GM12878 (cell line): Measurements from ENCODE around the gene COPS3. TPM values are rescaled to one million over a fixed set of nuclear protein-coding genes. Genes with fewer than 3 reads are reported as not detected.
A peak's percentile ranks its signal among the peaks of the same experiment; 100 is the strongest.

Experiments
- BCL11A ChIP-seq: IDR thresholded peaks from 2 replicates; pipeline ENCODE4 v1.6.1; 2011; ENCODE audit warnings: low read depth, low read length
- GATAD2B ChIP-seq: fragments of 450-650 bp; conservative IDR thresholded peaks from 2 replicates; pipeline ENCODE4 v1.6.1; 2017; ENCODE audit warnings: low read depth, mild to moderate bottlenecking, moderate library complexity
- HCFC1 ChIP-seq: fragments of 150-350 bp; IDR thresholded peaks from 2 replicates; pipeline ENCODE4 v1.6.1; 2014; ENCODE audit warnings: low read length
- HDGF ChIP-seq: fragments of 450-650 bp; IDR thresholded peaks from 2 replicates; pipeline ENCODE4 v1.6.1; 2016; ENCODE audit warnings: antibody characterized with exemption
- NFXL1 ChIP-seq: fragments of 450-650 bp; IDR thresholded peaks from 2 replicates; pipeline ENCODE4 v1.6.1; 2017; ENCODE audit warnings: antibody characterized with exemption, mild to moderate bottlenecking, borderline replicate concordance
- PKNOX1 ChIP-seq: fragments of 450-650 bp; IDR thresholded peaks from 2 replicates; pipeline ENCODE4 v1.6.1; 2016; ENCODE audit warnings: mild to moderate bottlenecking
- RAD21 ChIP-seq: IDR thresholded peaks from 2 replicates; pipeline ENCODE4 v1.6.1; 2011; ENCODE audit warnings: mild to moderate bottlenecking, low read depth, low read length, moderate library complexity; ENCODE audit not compliant: insufficient read depth
- STAT1 ChIP-seq: fragments of 450-650 bp; conservative IDR thresholded peaks from 2 replicates; pipeline ENCODE4 v1.6.1; 2014; ENCODE audit warnings: antibody characterized with exemption, mild to moderate bottlenecking
- TAF1 ChIP-seq: IDR thresholded peaks from 2 replicates; pipeline ENCODE4 v1.6.1; 2011; ENCODE audit warnings: mild to moderate bottlenecking, low read depth, low read length, borderline replicate concordance
- TCF12 ChIP-seq: IDR thresholded peaks from 2 replicates; pipeline ENCODE4 v1.6.1; 2011; ENCODE audit warnings: low read depth, mild to moderate bottlenecking, low read length
- TCF7 ChIP-seq: IDR thresholded peaks from 2 replicates; pipeline ENCODE4 v1.6.1; 2014; ENCODE audit warnings: antibody characterized with exemption, borderline replicate concordance
- USF1 ChIP-seq: IDR thresholded peaks from 2 replicates; pipeline ENCODE4 v1.6.1; 2011; ENCODE audit warnings: borderline replicate concordance, low read depth, mild to moderate bottlenecking, moderate library complexity, mixed read lengths, low read length; ENCODE audit not compliant: insufficient read depth; ENCODE audit errors: extremely low read length
- ZNF207 ChIP-seq: fragments of 450-650 bp; IDR thresholded peaks from 2 replicates; pipeline ENCODE4 v1.6.1; 2014; ENCODE audit warnings: antibody characterized with exemption, mild to moderate bottlenecking, borderline replicate concordance
- ZSCAN29 ChIP-seq: fragments of 450-650 bp; IDR thresholded peaks from 2 replicates; pipeline ENCODE4 v1.6.1; 2017; ENCODE audit warnings: mild to moderate bottlenecking, moderate library complexity
- polyA plus RNA-seq, 11 experiments: library from polyadenylated mRNA; depleted of rRNA in 4 of 11; unstranded in 6 of 11; stranded (reverse) in 5 of 11; fragments of >200 nt; fragmentation: Nextera tagmentation in 4 of 11; fragmentation: Illumina TruSeq in 1 of 11; extraction: Ambion mirVana in 4 of 11; extraction: Trizol in 1 of 11; gene quantifications; 1 replicate in 1 of 11; 2 replicates in 10 of 11; pipeline versions ENCODE4 v1.2.1 to v1.2.3, GENCODE V29; 2011 to 2016; ENCODE audit warnings: inconsistent platforms in 2 of 11, missing spikeins in 2 of 11, low read depth in 1 of 11
- total RNA-seq, 4 experiments: library from RNA; depleted of rRNA in 3 of 4; stranded (reverse); fragments of >200 nt in 3 of 4; fragmentation: Illumina TruSeq in 1 of 4; extraction: Trizol in 1 of 4; gene quantifications; 2 replicates each; pipeline versions ENCODE4 v1.2.1 to v1.2.3, GENCODE V29; 2013 to 2021

Gene COPS3
- total and polyA plus RNA-seq, 10 of the 15 experiments (the other 5 are each of a cell fraction or from before 2014, with no cell fraction given), result 99.7 to 187 (median 133) TPM

- peak; percentile 51; the same call in 1 of the 2 replicates for TF ChIP-seq HCFC1
- TF ChIP-seq GATAD2B, result no peak
- peak; percentile 52; the same call in 1 of the 2 replicates for TF ChIP-seq ZNF207
- no peak for TF ChIP-seq TCF12
- no peak for TF ChIP-seq RAD21
- TF ChIP-seq USF1, result no peak
- no peak; the same call in 1 of the 2 replicates for TF ChIP-seq HDGF
- 0 out of 2 replicates have a peak, but pooled peaks have one; percentile 49 for TF ChIP-seq STAT1
- no peak for TF ChIP-seq ZSCAN29
- TF ChIP-seq BCL11A, result 0 out of 2 replicates have a peak, but pooled peaks have one; percentile 32
- TF ChIP-seq TCF7, result no peak
- no peak for TF ChIP-seq NFXL1
- TF ChIP-seq TAF1, result peak; percentile 61; the same call in 1 of the 2 replicates
- peak; percentile 98 for TF ChIP-seq PKNOX1
Observed at GRCh38 chr17:17280613-17281549, at the start of gene COPS3 (continued).
